Measurements from ENCODE around the gene SNAPC3. TPM values are rescaled to one million over a fixed set of nuclear protein-coding genes. Genes with fewer than 3 reads are reported as not detected.

The SNAPC3 gene
- total RNA-seq, 1 experiment from 2014 or later: 33.5 TPM

GRCh38 chr9:15390201-15390600 is 32.5 kb upstream of the SNAPC3 start (continued):
- TF ChIP-seq KAT7 (CRISPR knock-in tag; IDR thresholded peaks at IDR 0.05; ENCODE audit: borderline replicate concordance) (no peak), ERG (CRISPR knock-in tag; IDR thresholded peaks at IDR 0.05) (no peak), JUN (CRISPR knock-in tag; IDR thresholded peaks at IDR 0.05) (no peak), OVOL2 (CRISPR knock-in tag; IDR thresholded peaks at IDR 0.05; ENCODE audit: borderline replicate concordance) (no peak), ZNF671 (CRISPR knock-in tag; IDR thresholded peaks at IDR 0.05) (no peak), CDX4 (CRISPR knock-in tag; IDR thresholded peaks at IDR 0.05; ENCODE audit: borderline replicate concordance) (no peak), SMAD3 (CRISPR knock-in tag; IDR thresholded peaks at IDR 0.05; ENCODE audit: borderline replicate concordance) (no peak)
- TF ChIP-seq, protein P1, sequence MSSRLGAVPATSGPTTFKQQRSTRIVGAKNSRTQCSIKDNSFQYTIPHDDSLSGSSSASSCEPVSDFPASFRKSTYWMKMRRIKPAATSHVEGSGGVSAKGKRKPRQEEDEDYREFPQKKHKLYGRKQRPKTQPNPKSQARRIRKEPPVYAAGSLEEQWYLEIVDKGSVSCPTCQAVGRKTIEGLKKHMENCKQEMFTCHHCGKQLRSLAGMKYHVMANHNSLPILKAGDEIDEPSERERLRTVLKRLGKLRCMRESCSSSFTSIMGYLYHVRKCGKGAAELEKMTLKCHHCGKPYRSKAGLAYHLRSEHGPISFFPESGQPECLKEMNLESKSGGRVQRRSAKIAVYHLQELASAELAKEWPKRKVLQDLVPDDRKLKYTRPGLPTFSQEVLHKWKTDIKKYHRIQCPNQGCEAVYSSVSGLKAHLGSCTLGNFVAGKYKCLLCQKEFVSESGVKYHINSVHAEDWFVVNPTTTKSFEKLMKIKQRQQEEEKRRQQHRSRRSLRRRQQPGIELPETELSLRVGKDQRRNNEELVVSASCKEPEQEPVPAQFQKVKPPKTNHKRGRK (CRISPR knock-in tag; IDR thresholded peaks at IDR 0.05; ENCODE audit: borderline replicate concordance): no peak

GRCh38 chr9:15392363-15392762 is 30.3 kb upstream of the SNAPC3 start:
- H3K36me3 Mint-ChIP-seq: no peaks in the 10 kb centered on the region
- H3K9me3 Mint-ChIP-seq: no peaks in the 10 kb centered on the region
- H3K27me3 Mint-ChIP-seq (ENCODE audit: low read depth): no peaks in the 10 kb centered on the region
- TF ChIP-seq MLX (CRISPR knock-in tag; IDR thresholded peaks at IDR 0.05): no peak
- no peak for TF ChIP-seq NR3C1 (CRISPR knock-in tag; conservative IDR thresholded peaks at IDR 0.05; ENCODE audit: low read depth)
- no peak for TF ChIP-seq FOXK1 (CRISPR knock-in tag; IDR thresholded peaks at IDR 0.05)
- TF ChIP-seq IRF2 (CRISPR knock-in tag; IDR thresholded peaks at IDR 0.05; ENCODE audit: borderline replicate concordance, low read depth): no peak
- TF ChIP-seq, protein P2, sequence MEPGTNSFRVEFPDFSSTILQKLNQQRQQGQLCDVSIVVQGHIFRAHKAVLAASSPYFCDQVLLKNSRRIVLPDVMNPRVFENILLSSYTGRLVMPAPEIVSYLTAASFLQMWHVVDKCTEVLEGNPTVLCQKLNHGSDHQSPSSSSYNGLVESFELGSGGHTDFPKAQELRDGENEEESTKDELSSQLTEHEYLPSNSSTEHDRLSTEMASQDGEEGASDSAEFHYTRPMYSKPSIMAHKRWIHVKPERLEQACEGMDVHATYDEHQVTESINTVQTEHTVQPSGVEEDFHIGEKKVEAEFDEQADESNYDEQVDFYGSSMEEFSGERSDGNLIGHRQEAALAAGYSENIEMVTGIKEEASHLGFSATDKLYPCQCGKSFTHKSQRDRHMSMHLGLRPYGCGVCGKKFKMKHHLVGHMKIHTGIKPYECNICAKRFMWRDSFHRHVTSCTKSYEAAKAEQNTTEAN (CRISPR knock-in tag; IDR thresholded peaks at IDR 0.05): no peak
- no peak for TF ChIP-seq TEAD1 (CRISPR knock-in tag; IDR thresholded peaks at IDR 0.05)
- TF ChIP-seq AR (CRISPR knock-in tag; IDR thresholded peaks at IDR 0.05): no peak
- H3K4me3 Mint-ChIP-seq: no peak overlapping the region
- ChIA-PET POLR2A (interaction anchor here (0.6 kb wide), 1 partner anchor 126 kb away, joined by 5 read pairs; no protein-coding TSS in a partner anchor), CTCF (interaction anchor here (1.0 to 1.1 kb wide), 2 partner anchors 9 to 11 kb away, joined by 3 to 8 read pairs; no protein-coding TSS in a partner anchor)
- H3K27ac Mint-ChIP-seq: no peak overlapping the region
- no peak for DNase-seq (ENCODE audit: low spot score)
- no peak for ATAC-seq
- no peaks in the 10 kb centered on the region for H3K4me1 Mint-ChIP-seq
